GM21390 (cell line): Measurements from ENCODE around the gene DIPK1B.

Experiments
- ATAC-seq: cut with Tn5 transposase; IDR thresholded peaks from one replicate; pipeline ENCODE4 v1.9.1; 2021; ENCODE audit not compliant: unreplicated experiment

The DIPK1B gene

DNA sequence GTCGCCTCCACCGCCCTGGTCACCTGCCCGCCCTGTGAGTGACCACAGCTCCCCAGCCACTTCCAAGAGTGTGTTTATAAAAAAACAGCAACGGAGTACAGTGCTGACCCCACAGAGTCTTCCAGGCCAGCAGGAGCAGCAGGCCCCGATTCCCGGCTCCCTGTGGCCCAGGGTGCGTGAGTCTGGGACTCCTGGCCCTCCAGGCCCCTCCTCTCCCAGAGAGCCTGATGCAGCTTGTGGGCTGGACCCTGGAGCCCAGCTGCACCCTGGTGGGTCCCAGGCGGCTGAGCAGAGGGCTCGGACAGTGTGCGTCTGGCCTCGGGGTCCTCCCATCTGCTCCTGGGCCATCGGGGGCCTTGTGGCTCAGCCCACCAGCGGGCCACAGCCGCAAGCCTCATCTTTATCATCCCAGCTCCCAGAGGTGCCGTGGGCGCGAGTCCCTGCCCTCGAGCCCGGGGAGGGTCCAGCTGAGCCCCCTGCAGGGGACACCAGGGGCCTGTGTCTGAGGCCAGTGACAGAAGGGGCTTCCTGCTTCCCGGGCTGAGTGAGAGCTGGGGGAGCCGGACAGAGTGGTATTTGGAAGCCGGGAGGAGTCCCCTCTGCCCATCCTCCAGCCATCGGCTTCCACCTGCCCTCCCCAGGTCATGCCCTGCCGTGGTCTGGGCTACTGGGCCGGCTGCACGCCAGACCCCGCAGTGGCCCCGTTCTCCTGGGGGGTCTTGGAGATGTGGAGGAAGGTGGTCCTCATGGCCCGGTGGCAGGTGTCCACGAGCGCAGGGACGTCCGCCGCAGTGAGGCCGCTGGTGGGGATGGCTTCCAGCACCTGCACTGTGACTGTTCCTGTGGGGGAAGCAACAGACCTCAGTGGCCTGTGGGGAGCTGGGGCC lies 39.0 kb upstream of the DIPK1B start:
- ATAC-seq = no peak

DNA sequence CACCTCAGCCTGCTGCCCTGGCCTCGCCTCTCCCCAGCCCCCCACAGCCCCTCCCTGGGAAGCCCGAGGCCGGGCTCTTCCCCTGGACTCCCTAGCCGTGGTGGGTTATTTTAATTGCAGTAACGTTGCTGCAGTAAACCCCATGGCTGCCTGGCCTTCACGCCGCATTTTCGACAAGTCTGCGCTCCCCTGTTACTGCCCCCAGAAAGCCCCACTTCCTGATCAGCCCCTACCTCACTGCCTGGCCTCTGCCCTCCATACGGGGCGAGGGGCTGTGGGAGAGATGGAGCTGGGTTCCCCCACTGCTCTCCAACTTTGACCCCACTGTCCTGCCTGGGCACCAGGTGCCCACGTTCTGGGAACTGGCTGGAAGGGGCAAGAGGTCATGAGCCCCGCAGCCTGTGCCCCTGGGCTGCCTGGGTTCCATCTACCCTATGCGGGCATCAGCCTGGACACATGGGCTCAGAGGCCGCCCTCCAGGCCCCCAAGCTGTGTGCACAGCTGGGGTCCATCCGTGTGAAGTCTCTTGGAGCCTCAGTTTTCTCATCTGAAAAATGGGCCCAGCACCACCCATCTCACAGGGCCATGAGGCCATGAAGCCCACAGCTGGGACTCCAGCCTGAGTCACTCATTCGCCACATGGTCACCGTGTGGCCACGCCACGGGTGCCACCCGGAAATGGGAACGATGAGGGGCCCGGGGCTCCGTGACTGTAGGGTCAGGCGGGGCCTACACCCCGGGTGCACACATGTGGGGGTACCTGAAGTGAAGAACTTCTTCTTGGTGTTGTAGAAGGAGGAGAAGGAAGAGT lies 38.2 kb upstream of the DIPK1B start:
- no peak for ATAC-seq

- ATAC-seq = no peak
Observed at GRCh38 chr9:136674786-136675349, 37.5 kb upstream of the DIPK1B start.

DNA sequence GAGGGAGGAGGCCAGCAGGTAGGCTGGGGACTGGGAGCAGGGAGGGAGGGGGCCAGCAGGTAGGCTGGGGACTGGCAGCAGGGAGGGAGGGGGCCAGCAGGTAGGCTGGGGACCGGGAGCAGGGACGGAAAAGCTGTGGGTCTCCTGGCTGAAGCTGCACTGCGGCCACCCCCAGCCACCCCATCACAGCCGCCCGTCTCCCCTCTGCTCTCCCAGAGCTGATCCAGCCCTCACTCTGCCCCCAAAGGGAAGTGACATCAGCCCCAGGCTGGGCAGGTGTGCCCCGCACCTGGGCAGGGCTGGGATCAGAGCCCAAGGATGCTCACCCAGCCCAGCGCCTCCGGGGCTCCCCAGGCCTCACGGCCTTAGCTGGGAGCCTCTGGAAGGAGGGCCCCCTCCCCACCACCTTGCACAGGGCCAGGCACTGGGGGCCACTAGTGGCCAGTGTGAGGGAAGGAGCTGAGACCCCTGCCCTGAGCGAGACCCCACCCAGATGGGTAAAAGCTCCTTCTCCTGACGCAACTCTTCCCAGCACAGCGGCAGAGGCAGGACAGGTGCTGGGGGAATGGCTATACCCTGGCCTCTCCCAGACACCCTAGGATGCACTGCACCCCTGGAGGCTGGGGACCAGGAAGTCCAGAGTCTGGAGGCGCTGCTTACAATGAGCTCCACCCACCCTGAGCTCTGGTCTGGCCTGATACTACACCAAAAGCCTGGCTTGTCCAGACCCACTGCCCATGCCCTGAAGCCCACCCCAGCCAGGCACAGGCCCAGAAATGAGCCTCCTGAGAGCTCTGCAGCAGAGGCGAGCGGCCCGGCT lies 36.7 kb upstream of the DIPK1B start:
- ATAC-seq = no peak

DNA sequence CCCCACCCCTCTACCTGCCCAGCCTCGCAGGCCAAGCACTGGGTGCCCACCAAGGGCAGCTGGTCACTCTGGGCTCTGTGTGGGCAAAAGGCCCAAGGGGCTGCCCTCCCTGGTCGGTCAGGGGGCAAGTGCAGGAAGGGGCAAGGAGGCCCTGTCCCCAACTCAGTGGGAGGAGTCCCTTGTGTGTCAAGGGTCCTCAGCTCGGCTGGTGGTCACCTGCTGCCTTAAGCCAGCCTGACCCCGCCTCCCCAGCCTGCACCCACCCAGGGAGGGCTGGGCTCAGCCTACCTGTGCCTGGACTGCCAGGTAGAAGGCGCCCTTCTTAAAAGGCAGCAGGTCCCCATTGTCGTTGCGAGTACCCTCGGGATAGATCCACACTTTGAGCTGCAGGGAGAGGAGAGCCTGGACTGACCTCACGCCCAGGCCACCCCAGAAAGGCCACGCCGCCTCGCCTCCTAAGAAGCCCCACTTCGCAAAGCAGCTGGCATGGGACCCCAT lies 36.0 kb upstream of the DIPK1B start:
- ATAC-seq = no peak

- no peak for ATAC-seq
Observed at GRCh38 chr9:136676920-136677686, 35.3 kb upstream of the DIPK1B start.

DNA sequence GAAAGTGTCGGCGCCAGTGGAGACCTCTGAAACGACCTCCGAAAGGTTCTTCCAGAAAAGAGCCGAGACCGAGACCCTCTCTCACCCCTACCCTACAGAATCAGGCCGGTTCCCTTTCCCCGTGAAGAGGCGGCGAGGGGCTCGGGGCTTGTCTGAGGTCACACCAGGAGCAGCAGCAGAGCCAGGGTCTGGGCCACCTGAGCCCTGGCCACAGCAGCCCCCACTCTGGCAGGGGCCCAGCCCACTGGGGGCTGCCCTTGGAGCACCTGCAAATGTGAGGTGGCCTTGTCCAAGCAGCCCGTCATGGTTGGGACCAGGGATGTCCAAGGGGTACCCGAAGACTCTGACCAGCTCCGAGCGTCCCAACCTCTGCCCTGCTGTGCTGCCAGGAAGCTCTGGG lies 34.3 kb upstream of the DIPK1B start:
- ATAC-seq = no peak

- no peak for ATAC-seq
Observed at GRCh38 chr9:136678624-136679023, 33.7 kb upstream of the DIPK1B start.

- no peak for ATAC-seq
Observed at GRCh38 chr9:136679431-136679941, 32.9 kb upstream of the DIPK1B start.

GRCh38 chr9:136681029-136681428 lies 31.3 kb upstream of the DIPK1B start:
- no peak for ATAC-seq

- ATAC-seq = no peak
Observed at GRCh38 chr9:136681945-136682699, 30.2 kb upstream of the DIPK1B start.

GRCh38 chr9:136682710-136683109 lies 29.7 kb upstream of the DIPK1B start:
- ATAC-seq = no peak

DNA sequence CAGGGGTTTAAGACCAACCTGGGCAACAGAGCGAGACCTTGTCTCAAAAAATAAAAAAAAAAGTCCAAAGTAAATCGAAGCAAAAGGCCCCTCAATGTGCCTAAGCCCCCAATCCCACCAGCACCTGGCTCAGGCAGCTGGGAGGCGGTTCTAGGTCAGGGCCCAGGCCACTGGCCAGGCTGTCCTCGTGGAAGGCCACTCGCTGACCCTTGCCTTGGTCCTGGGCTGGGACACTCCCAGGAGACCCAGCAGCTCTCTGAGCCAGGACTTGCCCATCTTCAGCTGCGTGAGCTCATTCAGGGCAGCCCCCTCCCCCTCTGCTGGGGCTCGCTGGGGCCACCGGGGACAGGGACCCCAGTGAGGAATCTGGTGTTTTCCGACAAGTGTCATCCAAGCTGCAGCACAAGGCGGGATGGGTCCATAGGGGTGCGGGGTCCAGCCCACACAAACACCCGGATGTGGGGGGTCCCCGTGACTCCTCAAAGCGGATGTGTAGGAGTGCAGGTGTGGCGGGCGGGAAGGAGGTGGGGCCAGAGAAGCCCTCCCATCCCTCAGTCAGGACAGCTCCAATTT lies 29.1 kb upstream of the DIPK1B start:
- ATAC-seq = no peak

DNA sequence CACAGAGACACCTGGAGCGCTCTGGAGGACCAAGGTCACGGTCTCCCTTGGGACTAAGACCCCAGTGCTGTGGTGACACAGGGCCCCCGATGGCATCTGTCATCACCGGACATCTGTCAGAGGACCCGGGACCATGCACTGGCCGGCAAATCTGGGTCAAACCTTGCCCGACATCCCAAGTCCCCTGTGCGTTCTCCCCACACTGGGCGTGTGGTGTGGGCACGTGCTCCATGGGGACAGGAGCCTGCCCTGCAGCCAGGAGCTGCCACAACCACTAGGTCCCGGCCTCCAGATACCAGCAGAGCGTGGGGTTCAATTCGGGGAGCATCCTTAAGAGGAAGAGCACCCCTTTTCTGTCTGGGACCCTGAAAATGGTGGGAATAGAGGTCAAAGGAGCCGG lies 28.6 kb upstream of the DIPK1B start:
- no peak for ATAC-seq

DNA sequence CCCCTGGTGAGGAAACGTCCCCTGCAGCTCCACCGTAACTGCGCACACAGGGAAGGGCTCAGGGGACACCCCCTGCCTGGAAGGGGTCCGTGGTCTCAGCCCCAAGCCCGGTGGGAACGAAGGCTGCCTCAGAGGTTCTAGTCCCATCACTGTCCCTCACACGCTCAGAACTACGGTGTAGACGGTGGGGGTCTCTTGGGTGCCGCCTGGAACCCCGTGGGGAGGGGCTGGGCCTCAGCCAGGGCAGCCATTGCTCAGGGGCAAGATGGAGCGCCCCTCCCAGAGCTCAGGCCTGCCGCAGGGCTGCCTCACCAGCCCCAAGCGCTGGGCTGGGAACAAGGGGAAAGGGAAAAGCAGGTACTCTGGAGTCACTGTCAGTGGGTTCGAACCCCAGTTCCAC lies 28.0 kb upstream of the DIPK1B start:
- ATAC-seq = no peak

DNA sequence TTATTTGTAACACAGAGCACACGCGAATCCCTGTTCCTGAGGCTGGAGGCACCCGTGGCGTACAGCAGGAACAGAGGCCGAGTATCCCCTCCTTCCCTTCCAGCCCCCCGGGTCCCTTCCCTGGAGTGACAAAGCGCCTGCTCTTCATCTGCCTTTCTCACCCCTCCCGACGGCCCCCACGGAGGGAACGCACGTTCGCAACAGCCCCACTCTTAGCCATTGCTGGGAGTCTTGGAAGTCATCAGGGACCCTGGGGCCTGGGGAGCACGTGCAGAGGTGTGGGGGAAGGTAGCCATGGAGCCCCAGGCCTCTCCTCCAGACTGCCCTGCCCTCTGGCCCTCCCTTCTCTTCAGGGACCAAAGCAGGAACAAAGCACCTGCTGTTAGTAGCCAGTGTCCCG lies 27.6 kb upstream of the DIPK1B start:
- ATAC-seq = no peak

GRCh38 chr9:136685216-136685615 lies 27.2 kb upstream of the DIPK1B start:
- no peak for ATAC-seq

DNA sequence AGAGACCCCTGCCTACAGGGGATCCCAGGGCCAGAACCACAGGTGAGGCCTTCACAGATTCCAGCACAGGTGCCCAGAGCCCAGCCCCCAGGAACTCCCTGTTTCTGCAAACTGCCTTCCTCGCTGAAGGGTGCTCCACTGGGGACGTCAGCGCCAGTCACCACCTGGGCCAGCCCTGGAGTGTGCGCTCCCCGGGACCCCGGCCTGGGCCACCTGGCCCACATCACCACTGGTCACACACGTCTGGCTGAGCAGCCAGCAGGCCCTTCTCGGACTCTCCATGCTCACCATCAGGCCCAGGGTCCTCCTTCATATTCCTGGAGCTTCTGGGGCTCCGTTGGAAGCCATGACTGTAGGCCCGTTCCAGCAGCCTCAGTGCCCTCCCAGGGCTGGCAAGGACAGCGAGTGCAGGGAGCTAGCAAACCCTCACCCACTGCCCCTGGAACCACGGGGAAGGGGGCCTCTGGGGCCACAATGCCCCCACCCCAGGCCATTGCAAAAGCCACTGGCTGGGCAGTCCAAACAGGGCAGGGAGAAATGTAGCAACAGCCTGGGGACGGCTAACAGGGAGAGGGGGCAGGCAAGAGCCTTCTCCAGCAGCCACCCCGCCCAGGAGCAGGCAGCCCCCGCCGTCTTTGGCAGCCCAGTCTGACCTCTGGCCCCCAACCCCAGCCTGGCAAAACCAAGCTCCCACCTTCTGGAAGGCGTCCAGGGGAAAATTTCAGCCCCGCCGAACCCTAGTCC lies 26.4 kb upstream of the DIPK1B start:
- ATAC-seq = no peak
